ENCODE data around the gene KRT75. TPM values are rescaled to one million over a fixed set of nuclear protein-coding genes. Genes with fewer than 3 reads are reported as not detected.

KRT75 gene
- total and polyA plus RNA-seq, 2 of the 13 experiments (the other 11 are each of a cell fraction or from before 2014, with no cell fraction given): not detected

- CTCF ChIA-PET (ENCODE audit: low intra/inter-chr PET ratio, low total read pairs): no interaction called here
- Histone ChIP-seq H2AFZ (ENCODE audit: low read length) (no peak overlapping the region), H3K27ac (ENCODE audit: extremely low read length, insufficient read depth, low read length) (no peak overlapping the region), H3K4me1 (ENCODE audit: insufficient read depth, low read length) (no peaks in the 10 kb centered on the region), H3K4me3 (replicated peaks in 1 of 3; ENCODE audit: insufficient read depth in 1 of 3, low read depth in 2 of 3, low read length in 3 of 3) (no peak overlapping the region), H3K4me2 (ENCODE audit: low read depth, low read length) (no peak overlapping the region), H3K36me3 (replicated peaks in 1 of 2; ENCODE audit: control insufficient read depth in 1 of 2, insufficient read depth in 2 of 2, low read length in 2 of 2) (no peaks in the 10 kb centered on the region), H3K27me3 (ENCODE audit: control insufficient read depth in 1 of 2, insufficient read depth in 2 of 2, low read length in 2 of 2) (peaks cover 3 to 34% of the 10 kb centered on the region in 2 experiments; a peak in 3 of 5 replicates), H3K79me2 (ENCODE audit: insufficient read depth, low read length) (no peaks in the 10 kb centered on the region), H3K9me3 (ENCODE audit: low read length) (no peaks in the 10 kb centered on the region), H3K9ac (ENCODE audit: insufficient read depth, low read depth, low read length) (no peak overlapping the region), H4K20me1 (ENCODE audit: insufficient read depth, low read length) (no peaks in the 10 kb centered on the region)
- intact Hi-C loops (cut with micrococcal nuclease; ENCODE audit: unreplicated experiment) (no loop called here), in situ Hi-C loops (cut with HindIII; ENCODE audit: extremely low pct_ligation_motif_present, low pct_unique_long_range_greater_than_20kb) (no loop called here)
- FAIRE-seq: no peak
- POLR2A ChIA-PET: no interaction called here
- ATAC-seq: no peak
- BruUV-seq (replicated peaks): no TSS peak
- DNase-seq (ENCODE audit: low spot score): no peak
- WGBS (ENCODE audit: low lambda C conversion rate): 45% methylated on average over 5 of the region's 5 CpGs
- TF ChIP-seq PLSCR1 (CRISPR knock-in tag; IDR thresholded peaks at IDR 0.05; ENCODE audit: borderline replicate concordance): no peak
- TF ChIP-seq ZNF17 (CRISPR knock-in tag; IDR thresholded peaks at IDR 0.05): no peak
- no peak for TF ChIP-seq ZNF256 (CRISPR knock-in tag; conservative IDR thresholded peaks at IDR 0.05)
- TF ChIP-seq DDIT3 (CRISPR knock-in tag; IDR thresholded peaks at IDR 0.05): no peak
- no peak for TF ChIP-seq DMTF1 (CRISPR knock-in tag; IDR thresholded peaks at IDR 0.05)
- TF ChIP-seq ZNF160 (CRISPR knock-in tag; IDR thresholded peaks at IDR 0.05): no peak
- no peak for TF ChIP-seq PHF8 (CRISPR knock-in tag; IDR thresholded peaks at IDR 0.05)
- no peak for TF ChIP-seq KAT7 (CRISPR knock-in tag; IDR thresholded peaks at IDR 0.05; ENCODE audit: borderline replicate concordance)
- TF ChIP-seq ATF4 (CRISPR knock-in tag; IDR thresholded peaks at IDR 0.05): no peak
- TF ChIP-seq TRAFD1 (CRISPR knock-in tag; IDR thresholded peaks at IDR 0.05; ENCODE audit: borderline replicate concordance): no peak
- no peak for TF ChIP-seq LRRFIP1 (CRISPR knock-in tag; conservative IDR thresholded peaks at IDR 0.05)
Observed at GRCh38 chr12:52425466-52425865, 8.7 kb downstream of the KRT75 start.
